Measurements from ENCODE around the gene TENM3. TPM values are rescaled to one million over a fixed set of nuclear protein-coding genes. Genes with fewer than 3 reads are reported as not detected.

Gene TENM3
- total and polyA plus RNA-seq, 10 of the 15 experiments (the other 5 are each of a cell fraction or from before 2014, with no cell fraction given): 0.01 to 1.7 (median 0.08) TPM; not detected in 2

- no peak for TF ChIP-seq MEF2A (IDR thresholded peaks at IDR 0.05; ENCODE audit: insufficient read depth, low read depth, low read length)
- no peak for TF ChIP-seq KLF5 (IDR thresholded peaks at IDR 0.05; ENCODE audit: partially characterized antibody)
- no peak for TF ChIP-seq ZBTB4 (CRISPR knock-in tag; IDR thresholded peaks at IDR 0.05)
- no peak for TF ChIP-seq HDAC2 (IDR thresholded peaks at IDR 0.05)
- no peak for TF ChIP-seq SREBF2 (IDR thresholded peaks at IDR 0.05; ENCODE audit: low read length)
- TF ChIP-seq TCF7 (IDR thresholded peaks at IDR 0.05; ENCODE audit: borderline replicate concordance): no peak
- no peak for TF ChIP-seq IKZF2 (IDR thresholded peaks at IDR 0.05)
- TF ChIP-seq ATF2 (IDR thresholded peaks at IDR 0.05; ENCODE audit: low read length): no peak
- TF ChIP-seq ASH2L (IDR thresholded peaks at IDR 0.05; ENCODE audit: borderline replicate concordance, low read depth): no peak
- no peak for TF ChIP-seq BMI1 (IDR thresholded peaks at IDR 0.05; ENCODE audit: borderline replicate concordance)
Measured at GRCh38 chr4:182583703-182584415, 340.7 kb downstream of the TENM3 start (continued).

Data from GM12878 (cell line).